ENCODE measurements around the gene ESF1.

DNA sequence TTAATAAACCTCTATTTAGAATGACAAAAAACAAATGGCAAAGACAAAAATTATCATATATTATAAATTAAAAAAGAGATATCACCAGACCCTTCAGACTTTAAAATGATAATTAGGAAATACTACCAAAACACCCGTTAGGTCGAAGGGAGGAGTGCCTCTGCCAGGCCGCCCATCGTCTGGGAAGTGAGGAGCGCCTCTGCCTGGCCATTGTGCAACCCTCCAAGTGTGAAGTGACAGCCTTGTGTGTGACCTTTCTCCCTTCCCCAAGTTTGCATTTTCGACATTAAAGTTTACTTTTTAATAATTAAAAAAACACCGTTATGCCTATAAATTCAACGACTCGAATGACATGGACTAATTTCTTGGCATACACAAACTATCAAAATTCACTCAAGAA lies 81.5 kb downstream of the ESF1 start:
- TF ChIP-seq, protein P1, sequence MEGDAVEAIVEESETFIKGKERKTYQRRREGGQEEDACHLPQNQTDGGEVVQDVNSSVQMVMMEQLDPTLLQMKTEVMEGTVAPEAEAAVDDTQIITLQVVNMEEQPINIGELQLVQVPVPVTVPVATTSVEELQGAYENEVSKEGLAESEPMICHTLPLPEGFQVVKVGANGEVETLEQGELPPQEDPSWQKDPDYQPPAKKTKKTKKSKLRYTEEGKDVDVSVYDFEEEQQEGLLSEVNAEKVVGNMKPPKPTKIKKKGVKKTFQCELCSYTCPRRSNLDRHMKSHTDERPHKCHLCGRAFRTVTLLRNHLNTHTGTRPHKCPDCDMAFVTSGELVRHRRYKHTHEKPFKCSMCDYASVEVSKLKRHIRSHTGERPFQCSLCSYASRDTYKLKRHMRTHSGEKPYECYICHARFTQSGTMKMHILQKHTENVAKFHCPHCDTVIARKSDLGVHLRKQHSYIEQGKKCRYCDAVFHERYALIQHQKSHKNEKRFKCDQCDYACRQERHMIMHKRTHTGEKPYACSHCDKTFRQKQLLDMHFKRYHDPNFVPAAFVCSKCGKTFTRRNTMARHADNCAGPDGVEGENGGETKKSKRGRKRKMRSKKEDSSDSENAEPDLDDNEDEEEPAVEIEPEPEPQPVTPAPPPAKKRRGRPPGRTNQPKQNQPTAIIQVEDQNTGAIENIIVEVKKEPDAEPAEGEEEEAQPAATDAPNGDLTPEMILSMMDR (IDR thresholded peaks at IDR 0.05), result no peak
- TF ChIP-seq POLR2A (IDR thresholded peaks at IDR 0.05), result no peak
- no peak for TF ChIP-seq EP300 (IDR thresholded peaks at IDR 0.05)
